Transverse colon (tissue), 4 donors: ENCODE data around the gene SRPK3. TPM values are rescaled to one million over a fixed set of nuclear protein-coding genes. Genes with fewer than 3 reads are reported as not detected.

Experiments
- DNase-seq: peaks from one replicate; pipeline ENCODE4 v3.0.0-alpha.2; 2019
- H3K27ac ChIP-seq, 4 donors: fragments of 200-600 bp; sonication (generic); 2 replicates each; pipeline ENCODE4 v1.5.1; 2016 to 2018; ENCODE audit warnings: inconsistent platforms in 4 of 4
- H3K27me3 ChIP-seq: fragments of 200-600 bp; sonication (generic); 2 replicates; pipeline ENCODE4 v1.5.1; 2017; ENCODE audit warnings: inconsistent platforms
- H3K36me3 ChIP-seq, 4 donors: fragments of 200-600 bp; sonication (generic); 2 replicates each; pipeline ENCODE4 v1.5.1; 2017 to 2019; ENCODE audit warnings: inconsistent platforms in 4 of 4
- H3K4me1 ChIP-seq, 4 donors: fragments of 200-600 bp; sonication (generic); 2 replicates each; pipeline ENCODE4 v1.5.1; 2017 to 2020; ENCODE audit warnings: inconsistent platforms in 4 of 4
- H3K4me3 ChIP-seq, 4 donors: fragments of 200-600 bp; sonication (generic); 1 replicate in 1 of 4; 2 replicates in 3 of 4; pipeline versions ENCODE4 v1.5.1 to v1.6.1; 2017 to 2019; ENCODE audit warnings: inconsistent platforms in 4 of 4
- H3K9me3 ChIP-seq, 2 donors: fragments of 200-600 bp; sonication (generic); 2 replicates each; pipeline ENCODE4 v1.5.1; 2017 to 2019; ENCODE audit warnings: inconsistent platforms in 2 of 2
- CTCF ChIP-seq, 5 experiments: fragments of 200-600 bp in 3 of 5; fragments of 450-650 bp in 2 of 5; sonication (generic) in 3 of 5; IDR thresholded peaks; 1 replicate in 2 of 5; 2 replicates in 3 of 5; pipeline ENCODE4 v1.5.1; 2016 to 2017; ENCODE audit warnings: antibody characterized with exemption in 5 of 5, inconsistent platforms in 3 of 5, mild to moderate bottlenecking in 2 of 5, moderate library complexity in 1 of 5
- EP300 ChIP-seq: sonication (generic); formaldehyde crosslinking; IDR thresholded peaks from one replicate; pipeline ENCODE4 v1.6.1; 2017; ENCODE audit warnings: antibody characterized with exemption, low read depth
- POLR2A ChIP-seq: fragments of 450-650 bp; IDR thresholded peaks from one replicate; pipeline ENCODE4 v1.6.1; 2016; ENCODE audit warnings: antibody characterized with exemption, mild to moderate bottlenecking, moderate library complexity
- POLR2AphosphoS5 ChIP-seq, 3 donors: sonication (generic); formaldehyde crosslinking; IDR thresholded peaks; one replicate each; pipeline ENCODE4 v1.6.1; 2016; ENCODE audit warnings: antibody characterized with exemption in 3 of 3
- WGBS, 2 donors: methylation state at CpG; one replicate each; pipeline ENCODE4 v1.1.5; 2018; ENCODE audit warnings: low coverage in 1 of 2; 5-methylcytosine and 5-hydroxymethylcytosine counted together
- in situ Hi-C, 4 donors: fragments of 200-750 bp; cut with MboI; loops; one replicate each; pipeline versions ENCODE4 v1.15.0 to v1.15.1; 2017; ENCODE audit warnings: low sequenced_read_pairs in 3 of 4, low pct_ligation_motif_present in 1 of 4, low pct_unique_long_range_greater_than_20kb in 1 of 4
- intact Hi-C: fragments of 100-400 bp; cut with DNase I; formaldehyde crosslinking; loops from one replicate; pipeline ENCODE4 v1.15.1; 2023; ENCODE audit warnings: low total_unique reads
- total RNA-seq, 4 donors: library from RNA; depleted of rRNA; stranded (reverse); fragments of >200 nt; gene quantifications; one replicate each; pipeline ENCODE4 v1.1.0, GENCODE V29; 2016

SRPK3 gene
- total RNA-seq, 4 donors from 2014 or later: 0.64 to 3.8 (median 1.3) TPM

- DNase-seq: no peak
These were observed 48.6 kb downstream of the SRPK3 start for GRCh38 chrX:153829549-153829798.

GRCh38 chrX:153829799-153830639, 49.2 kb downstream of the SRPK3 start, which contains the start of gene PDZD4:
TSS of gene PDZD4 (minus strand) at chrX:153830544. CDS start at chrX:153830298, 246 bp downstream.
- H3K4me1 ChIP-seq: peaks cover 0 to 8% (median 6%) of the 10 kb centered on the region in 4 donors
- intact Hi-C loops (no loop called here), in situ Hi-C loops (no loop called here)
- peak within 1 kb of the TSS; percentile 14 to 51 (median 28) for H3K4me3 ChIP-seq
- WGBS, 2 donors: 54% methylated on average over 39 of the region's 97 CpGs; no CpG with 5 or more reads in 1 of the 2 donors
- peak within 1 kb of the TSS in 2 of 4 donors; percentile 54 to 72 for H3K27ac ChIP-seq
- no peak for TF ChIP-seq EP300
- TF ChIP-seq POLR2A: no peak
- no peak for TF ChIP-seq POLR2AphosphoS5 (IDR thresholded peaks at IDR 0.05)
- no peak for TF ChIP-seq CTCF (IDR thresholded peaks at IDR 0.05)
- H3K27me3 ChIP-seq: peaks cover 39% of the 10 kb centered on the region
- no peaks in the 10 kb centered on the region for H3K9me3 ChIP-seq
- no peak for DNase-seq
- H3K36me3 ChIP-seq: no peaks in the 10 kb centered on the region

More at GRCh38 chrX:153829549-153829798, 48.6 kb downstream of the SRPK3 start:
- Histone ChIP-seq H3K4me1 (peaks cover 0 to 8% (median 6%) of the 10 kb centered on the region in 4 donors), H3K9me3 (no peaks in the 10 kb centered on the region), H3K36me3 (no peaks in the 10 kb centered on the region), H3K27ac (peak overlapping the region in 2 of 4 donors; percentile 54 to 72), H3K27me3 (peaks cover 39% of the 10 kb centered on the region), H3K4me3 (peak overlapping the region; percentile 14 to 51 (median 28))
- intact Hi-C loops: no loop called here
- in situ Hi-C loops: no loop called here
- WGBS, 2 donors: no CpG with 5 or more reads among the region's 27 CpGs
- TF ChIP-seq POLR2AphosphoS5 (IDR thresholded peaks at IDR 0.05): no peak
- no peak for TF ChIP-seq EP300
- no peak for TF ChIP-seq CTCF (IDR thresholded peaks at IDR 0.05)
- no peak for TF ChIP-seq POLR2A

- Histone ChIP-seq H3K27me3 (peaks cover 39% of the 10 kb centered on the region), H3K27ac (no peak overlapping the region), H3K9me3 (no peaks in the 10 kb centered on the region), H3K36me3 (no peaks in the 10 kb centered on the region), H3K4me1 (peaks cover 0 to 8% (median 6%) of the 10 kb centered on the region in 4 donors), H3K4me3 (peak overlapping the region in 1 of 4 donors; percentile 31)
- 63% methylated on average over 53 of the region's 102 CpGs; no CpG with 5 or more reads in 1 of the 2 donors for WGBS, 2 donors
- intact Hi-C loops: no loop called here
- in situ Hi-C loops: no loop called here
- no peak for DNase-seq
- TF ChIP-seq POLR2A (no peak), EP300 (no peak), CTCF (IDR thresholded peaks at IDR 0.05) (no peak), POLR2AphosphoS5 (IDR thresholded peaks at IDR 0.05) (no peak)
These were observed 50.0 kb downstream of the SRPK3 start for GRCh38 chrX:153830640-153831428.

GRCh38 chrX:153831429-153832150, 50.7 kb downstream of the SRPK3 start:
- WGBS, 2 donors: 71% methylated on average over 23 of the region's 23 CpGs; no CpG with 5 or more reads in 1 of the 2 donors
- intact Hi-C loops: no loop called here
- Histone ChIP-seq H3K36me3 (no peaks in the 10 kb centered on the region), H3K27ac (no peak overlapping the region), H3K9me3 (no peaks in the 10 kb centered on the region), H3K4me1 (peaks cover 0 to 8% (median 6%) of the 10 kb centered on the region in 4 donors), H3K4me3 (no peak overlapping the region), H3K27me3 (peaks cover 39% of the 10 kb centered on the region)
- TF ChIP-seq CTCF (IDR thresholded peaks at IDR 0.05) (no peak), EP300 (no peak)
- no peak for DNase-seq
- in situ Hi-C loops: no loop called here
